GM12873 (cell line): ENCODE data around the gene ZDHHC1.

Source experiments
- CTCF ChIP-seq: IDR thresholded peaks from 2 replicates; pipeline ENCODE4 v1.5.1; 2012; ENCODE audit warnings: low read depth, mild to moderate bottlenecking, moderate library complexity, low read length, control low read depth; ENCODE audit not compliant: insufficient read depth; ENCODE audit errors: missing control alignments

ZDHHC1 gene

GRCh38 chr16:67357561-67357960 lies 58.7 kb downstream of the ZDHHC1 start:
- no peak for TF ChIP-seq CTCF

GRCh38 chr16:67356396-67356795 lies 59.9 kb downstream of the ZDHHC1 start:
- TF ChIP-seq CTCF: no peak

- TF ChIP-seq CTCF: no peak
Observed at GRCh38 chr16:67350324-67350723, 66.0 kb downstream of the ZDHHC1 start.

- TF ChIP-seq CTCF: peak; percentile 48
Observed at GRCh38 chr16:67349172-67349571, 67.1 kb downstream of the ZDHHC1 start.

- TF ChIP-seq CTCF: no peak
Observed at GRCh38 chr16:67346341-67346740, 69.9 kb downstream of the ZDHHC1 start.

- TF ChIP-seq CTCF: no peak
Observed at GRCh38 chr16:67345401-67345800, 70.9 kb downstream of the ZDHHC1 start.
